Right lobe of liver (tissue), 4 donors: ENCODE measurements around the gene NIPSNAP2.

Experiments used
- POLR2A ChIP-seq: fragments of 450-650 bp; IDR thresholded peaks from one replicate; pipeline ENCODE4 v1.6.1; 2017; ENCODE audit warnings: antibody characterized with exemption, mild to moderate bottlenecking
- TF ChIP-seq, protein P1 (sequence below), 4 donors: fragments of 200-600 bp in 3 of 4; fragments of 450-650 bp in 1 of 4; IDR thresholded peaks; one replicate each; pipeline versions ENCODE4 v1.5.1 to v1.8.0; 2016 to 2022; ENCODE audit warnings: antibody characterized with exemption in 4 of 4, mild to moderate bottlenecking in 2 of 4
- donor health status: DM: no; HTN: no; CAD: no.
- donor health status: DM: no; HTN: no; CAD: no.
- donor health status: DM: no; HTN: yes; CAD: no.

DNA sequence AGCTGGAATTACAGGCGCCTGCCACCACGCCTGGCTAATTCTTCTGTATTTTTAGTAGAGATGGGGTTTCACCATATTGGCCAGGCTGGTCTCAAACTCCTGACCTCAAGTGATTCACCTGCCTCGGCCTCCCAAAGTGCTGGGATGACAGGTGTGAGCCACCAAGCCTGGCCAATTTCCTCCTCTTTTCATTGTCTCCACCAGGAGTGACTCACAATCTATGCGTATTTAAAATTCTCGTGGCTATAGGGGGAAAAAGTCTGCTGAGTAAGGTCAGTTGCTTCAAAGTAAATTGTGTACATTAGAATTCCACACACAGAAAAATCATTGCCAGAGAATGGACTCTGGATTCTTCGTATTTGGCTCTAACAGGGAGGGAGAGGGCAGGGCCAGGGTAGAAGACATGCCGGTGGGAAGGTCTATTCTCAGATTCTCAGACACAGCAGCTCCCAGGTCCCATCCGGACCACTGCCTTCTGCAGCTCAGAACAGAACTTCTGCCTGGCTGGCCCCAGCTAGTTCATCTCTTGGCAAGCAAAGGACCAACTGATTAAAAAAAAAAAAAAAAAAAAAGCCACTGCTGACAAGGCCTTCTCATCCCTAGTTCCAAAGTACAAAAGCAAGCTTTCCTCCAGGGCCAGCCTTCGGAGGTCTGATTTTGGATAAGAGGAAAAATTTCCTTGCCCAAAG, 64.7 kb downstream of the NIPSNAP2 start:
- TF ChIP-seq, protein P1, sequence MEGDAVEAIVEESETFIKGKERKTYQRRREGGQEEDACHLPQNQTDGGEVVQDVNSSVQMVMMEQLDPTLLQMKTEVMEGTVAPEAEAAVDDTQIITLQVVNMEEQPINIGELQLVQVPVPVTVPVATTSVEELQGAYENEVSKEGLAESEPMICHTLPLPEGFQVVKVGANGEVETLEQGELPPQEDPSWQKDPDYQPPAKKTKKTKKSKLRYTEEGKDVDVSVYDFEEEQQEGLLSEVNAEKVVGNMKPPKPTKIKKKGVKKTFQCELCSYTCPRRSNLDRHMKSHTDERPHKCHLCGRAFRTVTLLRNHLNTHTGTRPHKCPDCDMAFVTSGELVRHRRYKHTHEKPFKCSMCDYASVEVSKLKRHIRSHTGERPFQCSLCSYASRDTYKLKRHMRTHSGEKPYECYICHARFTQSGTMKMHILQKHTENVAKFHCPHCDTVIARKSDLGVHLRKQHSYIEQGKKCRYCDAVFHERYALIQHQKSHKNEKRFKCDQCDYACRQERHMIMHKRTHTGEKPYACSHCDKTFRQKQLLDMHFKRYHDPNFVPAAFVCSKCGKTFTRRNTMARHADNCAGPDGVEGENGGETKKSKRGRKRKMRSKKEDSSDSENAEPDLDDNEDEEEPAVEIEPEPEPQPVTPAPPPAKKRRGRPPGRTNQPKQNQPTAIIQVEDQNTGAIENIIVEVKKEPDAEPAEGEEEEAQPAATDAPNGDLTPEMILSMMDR (IDR thresholded peaks at IDR 0.05), result no peak
- TF ChIP-seq POLR2A, result no peak
